Neural cell (in vitro differentiated cells): ENCODE measurements around the gene FAM107B.

Experiments
- CTCF ChIP-seq: fragments of 450-650 bp; IDR thresholded peaks from 2 replicates; pipeline ENCODE4 v1.5.1; 2014; ENCODE audit warnings: antibody characterized with exemption, mild to moderate bottlenecking, moderate library complexity; ENCODE audit not compliant: poor library complexity, severe bottlenecking
- EP300 ChIP-seq: fragments of 450-650 bp; conservative IDR thresholded peaks from 2 replicates; pipeline ENCODE4 v1.6.1; 2014; ENCODE audit warnings: antibody characterized with exemption, mild to moderate bottlenecking, moderate library complexity; ENCODE audit not compliant: poor library complexity, severe bottlenecking
- EZH2 ChIP-seq: fragments of 200-600, 300-800 bp; shearing (Covaris generic), sonication (generic); IDR thresholded peaks from 2 replicates; pipeline ENCODE4 v1.6.1; 2014; ENCODE audit warnings: antibody characterized with exemption, low read length, borderline replicate concordance, mild to moderate bottlenecking; ENCODE audit not compliant: insufficient read depth, poor library complexity, severe bottlenecking
- POLR2AphosphoS5 ChIP-seq: IDR thresholded peaks from 2 replicates; pipeline ENCODE4 v1.6.1; 2012
- REST ChIP-seq: IDR thresholded peaks from 2 replicates; pipeline ENCODE4 v1.6.1; 2012; ENCODE audit warnings: borderline replicate concordance

- TF ChIP-seq CTCF (no peak), EZH2 (no peak), POLR2AphosphoS5 (no peak), REST (no peak), EP300 (no peak)
These were observed 108.5 kb downstream of the FAM107B start for GRCh38 chr10:14665865-14666857.
